GM19099 (cell line): Measurements from ENCODE around the gene MMP19.

ENCODE experiments used
- POLR2A ChIP-seq: IDR thresholded peaks from 3 replicates; pipeline ENCODE4 v1.6.1; 2011; ENCODE audit warnings: low read depth; ENCODE audit not compliant: insufficient read length; ENCODE audit errors: extremely low read depth

The MMP19 gene

GRCh38 chr12:55823419-55823818 is 19.3 kb downstream of the MMP19 start:
- no peak for TF ChIP-seq POLR2A

DNA sequence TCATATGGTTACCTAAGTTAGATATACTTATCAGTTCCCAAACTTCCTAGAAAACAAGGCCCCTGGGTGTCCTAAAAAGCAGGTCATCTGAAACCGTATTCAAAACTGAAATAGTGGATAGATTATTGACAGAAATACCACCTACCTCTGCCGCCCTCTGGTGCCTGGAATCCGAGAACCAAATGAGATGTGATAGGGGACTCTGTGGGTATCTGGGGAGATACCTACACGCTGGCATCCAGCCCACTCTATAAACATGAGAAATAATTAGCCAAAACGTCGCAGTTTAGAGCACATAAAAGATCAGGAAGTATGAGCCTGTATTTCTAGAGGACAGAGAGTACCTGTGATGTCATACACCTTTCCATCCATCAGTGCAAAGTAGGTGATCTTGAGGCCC is 20.5 kb downstream of the MMP19 start:
- no peak for TF ChIP-seq POLR2A

- no peak for TF ChIP-seq POLR2A
These were observed 22.1 kb downstream of the MMP19 start for GRCh38 chr12:55820679-55821078.

DNA sequence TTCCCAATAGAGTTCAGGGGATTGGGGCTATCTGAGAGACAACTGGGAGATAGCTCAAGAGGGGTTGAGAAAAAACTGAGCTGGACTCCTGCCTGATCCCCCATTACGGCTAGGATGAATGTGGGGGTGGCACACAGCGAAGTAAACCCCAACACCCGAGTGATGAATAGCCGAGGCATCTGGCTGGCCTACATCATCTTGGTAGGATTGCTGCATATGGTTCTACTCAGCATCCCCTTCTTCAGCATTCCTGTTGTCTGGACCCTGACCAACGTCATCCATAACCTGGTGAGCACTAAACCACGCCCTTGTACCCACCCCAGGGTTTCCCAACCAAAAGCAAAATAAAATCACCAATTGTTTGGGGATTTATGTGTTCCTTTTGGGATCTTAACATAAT is 23.9 kb downstream of the MMP19 start:
- TF ChIP-seq POLR2A: no peak

DNA sequence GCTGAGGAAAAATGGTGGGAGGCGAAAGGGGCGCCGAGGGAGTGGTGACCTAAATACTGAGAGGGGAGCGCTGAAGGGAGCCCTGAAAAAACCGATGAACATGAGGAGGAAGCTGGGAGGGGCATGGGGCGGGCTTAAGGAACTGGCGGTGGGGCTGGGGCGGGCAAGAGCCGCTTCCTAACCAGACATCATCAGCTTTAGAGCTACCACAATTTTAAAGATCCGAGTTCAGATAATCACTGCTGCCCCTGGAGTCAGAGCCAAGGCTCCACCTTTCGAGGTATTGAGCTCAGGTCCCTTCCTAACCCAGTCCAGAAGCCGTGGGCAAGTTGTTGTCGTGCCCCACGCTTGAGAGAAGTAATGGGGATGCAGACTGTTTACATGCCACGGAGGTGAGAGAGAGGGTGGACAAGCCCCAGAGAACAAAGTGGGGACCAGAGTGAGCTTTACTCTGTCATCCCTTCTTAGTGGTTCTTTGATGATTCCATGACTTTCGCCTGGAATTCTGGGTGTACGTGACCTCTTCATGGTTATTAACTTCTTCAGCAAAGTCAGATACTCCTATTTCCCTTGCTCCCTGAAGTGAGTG is 24.5 kb downstream of the MMP19 start:
- peak; percentile 16 for TF ChIP-seq POLR2A

DNA sequence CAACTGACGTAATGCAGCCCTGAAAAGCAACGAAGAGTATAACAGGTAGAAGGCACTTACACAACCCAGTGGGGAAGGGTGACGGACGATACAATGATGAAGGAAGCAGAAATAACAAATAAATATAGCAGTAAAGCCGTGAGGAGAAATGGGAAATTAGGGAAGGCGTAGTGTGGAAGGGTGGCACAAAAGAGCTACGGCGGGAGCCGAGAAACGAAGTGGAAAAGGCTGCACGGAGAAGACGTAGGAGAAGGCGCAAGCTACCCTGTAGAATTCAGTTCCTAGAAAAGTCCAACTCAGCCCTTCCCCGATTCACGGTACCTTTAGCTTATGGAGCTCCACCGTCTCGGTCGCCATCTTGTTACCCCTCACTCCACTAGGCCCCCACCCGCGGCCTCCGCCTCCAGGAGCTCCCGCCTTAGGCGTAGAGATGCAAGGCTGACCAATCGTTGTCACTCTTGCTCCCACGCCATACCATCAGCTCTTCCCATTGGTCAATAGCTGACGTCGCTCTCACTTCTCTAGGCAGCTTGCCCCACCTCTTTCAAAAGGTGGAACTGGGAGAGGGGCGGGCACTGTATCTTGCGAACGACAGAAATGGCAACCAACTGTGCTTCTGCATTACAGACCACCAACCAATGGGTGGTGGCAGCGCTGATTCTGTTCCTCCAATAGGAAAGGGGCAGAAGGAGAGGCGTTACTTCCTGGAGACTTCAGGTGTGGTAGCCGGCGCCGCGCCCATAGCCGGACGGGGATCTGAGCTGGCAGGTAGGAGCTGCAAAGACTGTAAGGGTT is 25.2 kb downstream of the MMP19 start, which contains the start of the genes ORMDL2 and SARNP:
Gene ORMDL2, plus strand, starts transcription at position 697 of the 795 bp plus-strand sequence. CDS start 959 bp downstream, outside the sequence.
Gene SARNP, minus strand, starts transcription at position 380 of the 795 bp plus-strand sequence. Its CDS starts 23 bp downstream, at position 357.
- TF ChIP-seq POLR2A: peak; percentile 72

DNA sequence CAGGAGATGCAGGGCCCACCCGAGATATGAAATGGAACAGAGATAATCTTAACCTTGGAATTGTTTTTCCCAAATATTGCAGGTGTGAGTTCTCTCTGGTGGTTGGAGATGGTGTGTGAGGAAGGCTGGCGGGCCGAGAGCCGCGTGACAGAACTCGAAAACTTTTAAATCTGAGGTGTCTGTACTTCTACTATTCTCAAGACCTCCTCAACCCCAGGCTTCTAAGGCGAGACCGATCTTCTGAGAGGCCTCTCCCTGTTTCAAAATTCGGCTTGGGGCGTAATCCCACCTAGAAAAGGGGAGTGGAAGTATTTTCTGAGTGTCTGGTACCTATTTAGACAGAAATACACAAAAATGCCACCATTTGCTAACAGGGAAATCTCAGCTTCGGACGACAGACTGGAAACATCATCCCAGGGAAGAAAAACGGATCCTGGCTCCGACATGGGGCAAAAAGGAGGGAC is 25.8 kb downstream of the MMP19 start:
- TF ChIP-seq POLR2A: no peak

- no peak for TF ChIP-seq POLR2A
These were observed 27.3 kb downstream of the MMP19 start for GRCh38 chr12:55815473-55815872.

DNA sequence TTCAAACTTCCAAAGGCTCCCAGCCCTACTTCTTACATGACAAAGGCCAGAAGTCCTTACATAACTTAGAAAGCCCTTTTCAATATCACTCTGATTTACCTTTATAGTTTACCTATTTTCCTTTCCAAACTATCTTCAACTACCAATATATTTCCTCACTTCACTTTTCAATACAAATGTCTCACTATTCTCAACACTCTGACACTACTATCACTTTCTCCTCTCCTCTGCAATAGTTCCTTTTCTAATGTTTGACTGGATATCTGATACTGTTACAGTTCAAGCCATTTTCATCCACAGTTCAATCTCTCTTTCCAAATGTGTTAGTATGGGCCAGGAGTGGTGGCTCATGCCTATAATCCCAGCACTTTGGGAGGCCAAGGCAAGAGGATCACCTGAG is 28.5 kb downstream of the MMP19 start:
- no peak for TF ChIP-seq POLR2A

DNA sequence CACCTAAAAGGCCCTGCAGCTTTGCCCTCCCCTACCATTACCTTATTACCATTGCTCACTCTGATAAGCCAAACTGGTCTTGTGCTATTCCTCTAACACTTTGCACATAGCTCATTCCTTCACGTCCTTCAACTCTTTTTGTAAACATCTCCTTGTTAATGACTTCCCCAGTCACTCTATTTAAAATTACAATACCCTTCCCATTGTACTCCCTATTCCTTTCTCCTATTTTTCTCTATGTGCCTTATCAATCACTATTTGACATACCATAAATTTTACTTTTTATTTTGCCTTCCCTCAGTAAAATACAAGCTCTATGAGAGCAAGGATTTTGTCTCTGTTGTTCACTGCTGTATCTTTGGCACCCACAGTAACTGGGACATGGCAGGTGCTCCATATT is 30.6 kb downstream of the MMP19 start:
- no peak for TF ChIP-seq POLR2A

DNA sequence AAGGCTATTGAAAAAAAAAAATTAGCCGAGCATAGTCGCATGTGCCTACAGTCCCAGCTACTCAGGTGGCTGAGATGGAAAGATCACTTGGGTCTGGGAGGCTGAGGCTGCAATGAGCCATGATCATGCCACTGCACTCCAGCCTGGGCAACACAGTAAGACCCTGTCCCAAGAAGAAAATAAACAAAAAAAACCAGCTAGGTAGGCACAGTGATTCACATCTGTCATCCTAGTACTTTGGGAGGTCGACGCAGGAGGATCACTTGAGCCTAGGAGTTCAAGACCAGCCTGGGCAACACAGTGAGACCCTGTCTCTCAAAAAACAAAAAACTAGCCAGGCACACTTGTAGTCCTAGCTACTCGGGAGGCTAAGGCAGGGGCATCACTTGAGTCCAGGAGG is 33.5 kb downstream of the MMP19 start:
- TF ChIP-seq POLR2A: no peak

DNA sequence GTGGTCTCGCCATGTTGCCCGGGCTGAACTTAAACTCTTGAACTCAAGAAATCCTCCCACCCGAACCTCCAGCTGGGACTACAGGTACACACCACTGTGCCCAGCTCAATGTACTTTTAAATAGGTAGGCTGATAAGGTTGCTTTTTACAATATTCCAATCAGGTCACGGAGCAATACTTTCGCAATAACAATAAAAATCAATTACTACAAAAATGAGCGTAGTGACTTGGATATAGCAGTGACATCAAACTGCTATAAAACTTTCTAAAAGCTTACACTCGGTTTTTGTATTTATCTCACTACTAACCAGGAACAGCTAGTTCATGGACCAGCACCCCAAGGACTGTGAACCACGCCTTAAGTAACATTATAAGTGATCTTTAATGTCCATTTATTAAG is 35.8 kb downstream of the MMP19 start:
- TF ChIP-seq POLR2A: no peak

DNA sequence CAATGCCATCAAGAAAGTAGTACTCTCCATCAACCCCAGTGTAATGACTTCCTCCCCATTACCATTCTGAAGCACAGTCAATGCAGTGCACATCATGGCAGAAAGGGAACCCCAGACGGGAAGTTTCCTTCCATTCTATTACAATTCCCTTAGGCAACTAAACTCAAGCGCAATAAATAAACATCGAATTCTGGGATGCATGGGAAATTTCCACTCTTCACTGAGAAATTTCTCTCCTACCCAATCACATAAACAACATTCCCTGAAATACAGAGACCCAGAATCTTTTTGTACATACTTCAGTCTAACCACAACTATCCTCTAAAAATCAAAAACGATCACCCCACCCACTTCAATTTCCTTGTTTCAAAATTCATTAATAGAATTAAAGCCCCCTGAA is 45.2 kb downstream of the MMP19 start:
- TF ChIP-seq POLR2A: no peak

DNA sequence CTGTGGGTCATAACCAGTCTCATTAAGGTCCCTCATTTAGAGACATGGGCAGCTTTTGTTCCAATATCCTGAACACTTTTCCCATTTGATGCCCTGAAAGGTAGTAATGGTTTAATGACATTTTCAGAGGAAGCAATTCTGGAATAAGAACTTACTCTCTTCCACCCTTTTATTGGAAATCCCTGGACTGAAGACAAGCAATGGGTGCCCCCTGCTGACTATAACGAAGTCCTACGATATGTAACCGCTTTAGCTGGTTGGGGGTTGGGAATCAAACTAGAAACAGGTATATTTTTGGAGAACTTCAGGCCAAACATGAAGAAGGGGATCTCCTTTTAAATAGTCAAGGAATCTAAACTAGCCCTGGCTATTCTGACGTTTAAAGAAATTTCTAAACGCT is 45.7 kb downstream of the MMP19 start:
- TF ChIP-seq POLR2A: no peak

GRCh38 chr12:55795950-55796349 is 46.8 kb downstream of the MMP19 start:
- TF ChIP-seq POLR2A: no peak

DNA sequence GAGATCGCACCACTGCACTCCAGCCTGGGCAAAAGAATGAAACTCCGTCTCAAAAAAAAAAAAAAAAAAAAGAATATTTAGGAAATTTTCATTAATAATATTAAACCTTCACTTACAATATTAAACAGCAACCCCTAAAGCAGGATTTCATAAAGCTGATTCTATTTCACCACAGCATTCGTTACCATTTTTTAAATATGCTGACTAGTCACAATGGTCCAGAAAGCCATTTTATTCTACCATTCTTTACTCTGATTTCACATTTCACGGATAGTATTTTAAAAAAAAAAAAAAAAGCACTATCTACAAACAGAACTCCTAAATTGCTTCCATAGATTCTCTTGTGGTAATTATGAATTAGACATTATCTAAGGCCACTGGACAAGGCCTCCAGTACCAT is 52.8 kb downstream of the MMP19 start:
- no peak for TF ChIP-seq POLR2A
